Measurements from ENCODE around the gene CLDN6. TPM values are rescaled to one million over a fixed set of nuclear protein-coding genes. Genes with fewer than 3 reads are reported as not detected.

The CLDN6 gene
- total and polyA plus RNA-seq, 2 of the 13 experiments (the other 11 are each of a cell fraction or from before 2014, with no cell fraction given), result 5.9 to 7.6 TPM

- TF ChIP-seq ZNF598 (CRISPR knock-in tag; IDR thresholded peaks at IDR 0.05; ENCODE audit: borderline replicate concordance) (0 out of 2 replicates have a peak, but pooled peaks have one; percentile 51), SRSF4 (IDR thresholded peaks at IDR 0.05; ENCODE audit: low read depth, low read length, poor library complexity, severe bottlenecking) (no peak), ZIK1 (CRISPR knock-in tag; IDR thresholded peaks at IDR 0.05; ENCODE audit: borderline replicate concordance, low read depth) (no peak), GLI4 (CRISPR knock-in tag; IDR thresholded peaks at IDR 0.05; ENCODE audit: borderline replicate concordance) (0 out of 2 replicates have a peak, but pooled peaks have one; percentile 38), SNAI1 (CRISPR knock-in tag; IDR thresholded peaks at IDR 0.05; ENCODE audit: borderline replicate concordance) (0 out of 2 replicates have a peak, but pooled peaks have one; percentile 22), AGO1 (IDR thresholded peaks at IDR 0.05; ENCODE audit: low read depth, low read length, poor library complexity, severe bottlenecking) (peak; percentile 5)
These were observed 3.6 kb upstream of the CLDN6 start (continued) for GRCh38 chr16:3021449-3022207.

GRCh38 chr16:3020604-3021448 is 2.8 kb upstream of the CLDN6 start:
- peak overlapping the region; percentile 99 for H3K9ac ChIP-seq (ENCODE audit: insufficient read depth, low read depth, low read length)
- H3K27ac ChIP-seq (ENCODE audit: extremely low read length, insufficient read depth, low read length), result peak overlapping the region; percentile 93
- peaks cover 4 to 6% of the 10 kb centered on the region in 2 experiments; a peak in 4 of 5 replicates for H3K36me3 ChIP-seq (replicated peaks in 1 of 2; ENCODE audit: control insufficient read depth in 1 of 2, insufficient read depth in 2 of 2, low read length in 2 of 2)
- ATAC-seq (peak; percentile 53), DNase-seq (ENCODE audit: low spot score) (peak; percentile 87), FAIRE-seq (peak; percentile 42)
- H4K20me1 ChIP-seq (ENCODE audit: insufficient read depth, low read length), result peaks cover 31% of the 10 kb centered on the region; the same call in 1 of the 2 replicates
- no peaks in the 10 kb centered on the region for H3K9me3 ChIP-seq (ENCODE audit: low read length)
- peaks cover 5% of the 10 kb centered on the region for H3K79me2 ChIP-seq (ENCODE audit: insufficient read depth, low read length)
- no peaks in the 10 kb centered on the region; a peak in 2 of 5 replicates for H3K27me3 ChIP-seq (ENCODE audit: control insufficient read depth in 1 of 2, insufficient read depth in 2 of 2, low read length in 2 of 2)
- H3K4me1 ChIP-seq (ENCODE audit: insufficient read depth, low read length), result peaks cover 68% of the 10 kb centered on the region
- in situ Hi-C loops (cut with HindIII; ENCODE audit: extremely low pct_ligation_motif_present, low pct_unique_long_range_greater_than_20kb), result no loop called here
- WGBS (ENCODE audit: low lambda C conversion rate), result 2% methylated on average over 13 of the region's 57 CpGs
- CTCF ChIA-PET (ENCODE audit: low intra/inter-chr PET ratio, low total read pairs), result interaction anchor here (0.8 to 0.9 kb wide), 2 partner anchors 15 to 17 kb away, joined by 3 to 4 read pairs; no protein-coding TSS in a partner anchor
- no TSS peak for BruUV-seq (replicated peaks)
- intact Hi-C loops (cut with micrococcal nuclease; ENCODE audit: unreplicated experiment), result no loop called here
- H2AFZ ChIP-seq (ENCODE audit: low read length), result no peak overlapping the region
- peak overlapping the region; percentile 65 to 93 (median 76) for H3K4me3 ChIP-seq (replicated peaks in 1 of 3; ENCODE audit: insufficient read depth in 1 of 3, low read depth in 2 of 3, low read length in 3 of 3)
- H3K4me2 ChIP-seq (ENCODE audit: low read depth, low read length), result peak overlapping the region; percentile 85
- POLR2A ChIA-PET, result interaction anchor here (0.7 to 18.8 kb wide), 25 partner anchors 7 to 865 kb away, joined by 3 to 750 read pairs (median 5); partner anchors contain the start of genes CLDN9, FLYWCH2, IL32 and KREMEN2
- TF ChIP-seq ZNF281 (CRISPR knock-in tag; IDR thresholded peaks at IDR 0.05; ENCODE audit: borderline replicate concordance) (peak; percentile 67; the same call in 1 of the 2 replicates), KLF9 (CRISPR knock-in tag; IDR thresholded peaks at IDR 0.05; ENCODE audit: low read depth) (no peak), ZNF276 (CRISPR knock-in tag; IDR thresholded peaks at IDR 0.05; ENCODE audit: low read depth) (no peak; the same call in 1 of the 2 replicates), ZNF710 (CRISPR knock-in tag; IDR thresholded peaks at IDR 0.05; ENCODE audit: borderline replicate concordance) (peak; percentile 12)
